ENCODE results near the gene ABI2.

DNA sequence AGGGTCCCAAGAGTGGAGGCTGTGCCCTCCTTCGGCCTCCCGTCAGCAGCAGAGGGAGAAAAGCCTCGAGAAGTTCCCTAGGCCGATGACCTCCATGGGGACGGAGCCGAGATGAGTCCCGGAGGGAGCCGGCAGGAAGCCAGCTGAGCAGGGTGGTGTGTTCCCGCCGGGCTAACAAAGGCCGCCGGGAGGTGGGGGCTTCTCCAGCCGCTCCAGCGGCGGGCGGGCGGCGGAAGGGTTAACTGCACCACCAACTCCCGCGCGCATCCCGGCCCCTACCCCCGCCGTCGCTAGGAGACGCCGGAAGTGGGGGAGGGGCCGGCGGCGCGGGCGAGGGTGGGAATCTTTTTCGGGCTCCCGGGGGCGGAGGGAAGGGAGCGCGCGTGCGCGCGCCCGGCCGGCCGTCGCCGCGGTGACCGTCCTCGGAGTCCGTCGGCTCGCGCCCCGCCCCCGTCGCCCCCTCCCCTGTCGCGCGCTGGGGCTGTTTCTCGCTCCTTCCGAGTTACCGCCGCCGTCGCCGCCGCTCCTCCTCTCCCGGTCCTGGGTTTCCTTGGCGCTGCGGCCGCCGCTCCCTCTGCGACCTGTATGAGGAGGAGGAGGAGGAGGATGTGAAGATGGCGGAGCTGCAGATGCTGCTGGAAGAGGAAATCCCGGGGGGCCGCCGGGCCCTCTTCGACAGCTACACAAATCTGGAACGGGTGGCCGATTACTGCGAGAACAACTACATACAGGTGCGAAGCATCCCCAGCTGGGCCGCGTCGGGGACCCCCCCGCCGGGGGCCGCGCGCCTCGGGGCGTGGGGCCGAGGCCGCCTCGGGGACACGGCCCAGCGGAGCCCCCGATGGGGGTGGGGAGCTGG lies at the start of gene ABI2:
- no peak for TF ChIP-seq POLR2AphosphoS5 (IDR thresholded peaks at IDR 0.05)
- TF ChIP-seq, protein P1, sequence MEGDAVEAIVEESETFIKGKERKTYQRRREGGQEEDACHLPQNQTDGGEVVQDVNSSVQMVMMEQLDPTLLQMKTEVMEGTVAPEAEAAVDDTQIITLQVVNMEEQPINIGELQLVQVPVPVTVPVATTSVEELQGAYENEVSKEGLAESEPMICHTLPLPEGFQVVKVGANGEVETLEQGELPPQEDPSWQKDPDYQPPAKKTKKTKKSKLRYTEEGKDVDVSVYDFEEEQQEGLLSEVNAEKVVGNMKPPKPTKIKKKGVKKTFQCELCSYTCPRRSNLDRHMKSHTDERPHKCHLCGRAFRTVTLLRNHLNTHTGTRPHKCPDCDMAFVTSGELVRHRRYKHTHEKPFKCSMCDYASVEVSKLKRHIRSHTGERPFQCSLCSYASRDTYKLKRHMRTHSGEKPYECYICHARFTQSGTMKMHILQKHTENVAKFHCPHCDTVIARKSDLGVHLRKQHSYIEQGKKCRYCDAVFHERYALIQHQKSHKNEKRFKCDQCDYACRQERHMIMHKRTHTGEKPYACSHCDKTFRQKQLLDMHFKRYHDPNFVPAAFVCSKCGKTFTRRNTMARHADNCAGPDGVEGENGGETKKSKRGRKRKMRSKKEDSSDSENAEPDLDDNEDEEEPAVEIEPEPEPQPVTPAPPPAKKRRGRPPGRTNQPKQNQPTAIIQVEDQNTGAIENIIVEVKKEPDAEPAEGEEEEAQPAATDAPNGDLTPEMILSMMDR (IDR thresholded peaks at IDR 0.05): no peak
- TF ChIP-seq POLR2A (IDR thresholded peaks at IDR 0.05): peak; percentile 49
